Effector memory CD4-positive, alpha-beta T cell (primary cell): ENCODE data around the gene CLK4.

Experiments
- DNase-seq, 3 donors: peaks; one replicate each; pipeline ENCODE4 v3.0.0-alpha.2; 2020
- H3K27ac ChIP-seq: 2 replicates; pipeline ENCODE4 v1.7.0; 2013; ENCODE audit warnings: mild to moderate bottlenecking, low read length, moderate library complexity; ENCODE audit not compliant: insufficient read depth, poor library complexity, severe bottlenecking
- H3K27me3 ChIP-seq: replicated peaks from 2 replicates; pipeline ENCODE4 v1.7.0; 2013; ENCODE audit warnings: mild to moderate bottlenecking, low read length; ENCODE audit not compliant: insufficient read depth, control insufficient read depth, poor library complexity, severe bottlenecking
- H3K36me3 ChIP-seq: 2 replicates; pipeline ENCODE4 v1.7.0; 2013; ENCODE audit warnings: mild to moderate bottlenecking, low read length, moderate library complexity; ENCODE audit not compliant: control insufficient read depth, insufficient read depth
- H3K4me1 ChIP-seq: 2 replicates; pipeline ENCODE4 v1.7.0; 2013; ENCODE audit warnings: low read length, mild to moderate bottlenecking; ENCODE audit not compliant: control insufficient read depth, insufficient read depth, poor library complexity, severe bottlenecking
- H3K4me3 ChIP-seq: 2 replicates; pipeline ENCODE4 v1.7.0; 2013; ENCODE audit warnings: low read length, low read depth, mild to moderate bottlenecking; ENCODE audit not compliant: insufficient read depth, poor library complexity, severe bottlenecking
- H3K9me3 ChIP-seq: 2 replicates; pipeline ENCODE4 v1.7.0; 2013; ENCODE audit warnings: mild to moderate bottlenecking, low read length, moderate library complexity; ENCODE audit not compliant: control insufficient read depth

The CLK4 gene

GRCh38 chr5:178577944-178578343, 48.9 kb downstream of the CLK4 start:
- Histone ChIP-seq H3K9me3 (no peaks in the 10 kb centered on the region), H3K27me3 (peaks cover 5% of the 10 kb centered on the region), H3K4me3 (no peak overlapping the region), H3K4me1 (no peaks in the 10 kb centered on the region), H3K27ac (no peak overlapping the region), H3K36me3 (no peaks in the 10 kb centered on the region)
- no peak for DNase-seq

DNA sequence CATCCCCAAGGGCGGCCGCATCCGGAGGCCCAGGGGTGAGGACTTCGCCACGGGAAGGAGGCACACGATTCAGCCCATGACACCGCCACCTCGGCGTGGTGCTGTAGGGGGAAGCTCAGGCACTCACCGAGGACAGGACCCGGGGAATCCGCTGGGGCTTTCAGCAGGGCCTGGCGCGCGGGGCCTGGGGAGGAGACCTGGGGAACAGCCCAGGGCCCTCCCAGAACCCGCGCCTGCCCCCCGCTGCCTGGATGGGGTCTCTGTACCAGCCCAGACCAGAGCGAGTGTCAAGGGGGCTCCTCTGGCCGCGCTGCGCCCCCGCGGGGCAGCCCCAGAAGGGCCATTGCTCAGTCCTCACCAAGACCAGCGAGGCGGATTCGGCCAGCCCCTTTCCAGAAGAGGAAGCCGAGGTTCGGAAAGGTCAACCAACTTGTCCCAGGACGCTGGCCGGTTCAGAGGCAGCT, 49.4 kb downstream of the CLK4 start:
- H3K36me3 ChIP-seq, result no peaks in the 10 kb centered on the region
- no peaks in the 10 kb centered on the region for H3K4me1 ChIP-seq
- no peak for DNase-seq
- H3K9me3 ChIP-seq, result no peaks in the 10 kb centered on the region
- H3K27ac ChIP-seq, result no peak overlapping the region
- H3K27me3 ChIP-seq, result peaks cover 5% of the 10 kb centered on the region
- H3K4me3 ChIP-seq, result no peak overlapping the region

GRCh38 chr5:178576591-178577351, 50.1 kb downstream of the CLK4 start:
- no peak overlapping the region for H3K4me3 ChIP-seq

DNA sequence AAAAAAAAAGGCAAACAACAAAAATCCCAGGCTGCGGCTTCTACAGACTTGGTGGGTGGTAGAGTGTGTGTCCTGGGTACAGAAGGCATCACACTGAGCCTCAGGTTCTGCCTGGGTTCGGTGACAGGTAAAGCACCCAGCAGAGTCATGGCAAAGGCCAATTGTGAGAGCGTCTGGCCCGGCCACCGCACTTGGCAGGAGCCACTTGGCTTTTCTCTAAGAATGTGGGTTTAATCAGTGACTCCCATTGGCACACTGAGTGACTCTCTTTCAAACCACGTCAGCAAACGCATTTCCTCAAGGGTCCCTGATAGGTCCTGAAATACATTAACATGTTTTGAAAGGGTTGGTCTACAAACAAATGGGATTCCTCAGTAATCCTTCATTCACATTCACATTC, 53.6 kb downstream of the CLK4 start:
- DNase-seq, result no peak
- Histone ChIP-seq H3K4me3 (no peak overlapping the region), H3K27me3 (peaks cover 5% of the 10 kb centered on the region), H3K4me1 (no peaks in the 10 kb centered on the region), H3K9me3 (no peaks in the 10 kb centered on the region), H3K36me3 (no peaks in the 10 kb centered on the region), H3K27ac (no peak overlapping the region)

More at GRCh38 chr5:178576591-178577351, 50.1 kb downstream of the CLK4 start:
- no peaks in the 10 kb centered on the region for H3K9me3 ChIP-seq
- H3K27me3 ChIP-seq, result peaks cover 5% of the 10 kb centered on the region
- H3K36me3 ChIP-seq, result no peaks in the 10 kb centered on the region
- no peak for DNase-seq
- no peaks in the 10 kb centered on the region for H3K4me1 ChIP-seq
- no peak overlapping the region for H3K27ac ChIP-seq

GRCh38 chr5:178572617-178573016, 54.2 kb downstream of the CLK4 start:
- peaks cover 5% of the 10 kb centered on the region for H3K27me3 ChIP-seq

DNA sequence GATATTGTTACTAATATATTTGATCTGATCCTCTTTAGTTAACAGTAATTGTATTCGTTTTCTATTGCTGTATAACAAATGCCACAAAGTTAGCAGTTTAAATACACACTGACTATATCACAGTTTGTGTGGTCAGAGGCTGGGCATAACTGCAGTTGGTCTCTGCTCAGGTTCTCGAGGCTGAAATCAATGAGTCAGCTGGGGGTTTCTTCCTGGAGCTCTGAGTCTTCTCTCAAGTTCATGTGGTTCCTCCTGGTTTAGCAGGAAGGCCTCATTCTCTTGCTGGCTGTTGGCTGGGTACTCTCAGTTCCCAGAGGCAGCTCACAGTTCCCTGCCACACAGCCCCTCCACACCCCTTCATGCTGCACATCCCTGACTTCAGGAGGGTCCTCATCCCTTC, 57.4 kb downstream of the CLK4 start:
- Histone ChIP-seq H3K27ac (no peak overlapping the region), H3K4me1 (no peaks in the 10 kb centered on the region), H3K9me3 (no peaks in the 10 kb centered on the region), H3K27me3 (no peaks in the 10 kb centered on the region), H3K36me3 (no peaks in the 10 kb centered on the region), H3K4me3 (no peak overlapping the region)
- no peak for DNase-seq

More at GRCh38 chr5:178572617-178573016, 54.2 kb downstream of the CLK4 start:
- no peak for DNase-seq
- Histone ChIP-seq H3K9me3 (no peaks in the 10 kb centered on the region), H3K4me3 (no peak overlapping the region), H3K36me3 (no peaks in the 10 kb centered on the region), H3K4me1 (no peaks in the 10 kb centered on the region), H3K27ac (no peak overlapping the region)

GRCh38 chr5:178564811-178565550, 61.9 kb downstream of the CLK4 start:
- H3K9me3 ChIP-seq, result no peaks in the 10 kb centered on the region
- no peaks in the 10 kb centered on the region for H3K27me3 ChIP-seq
- H3K27ac ChIP-seq, result no peak overlapping the region
- DNase-seq, result no peak
- no peaks in the 10 kb centered on the region for H3K4me1 ChIP-seq
- no peaks in the 10 kb centered on the region for H3K36me3 ChIP-seq
- H3K4me3 ChIP-seq, result no peak overlapping the region

GRCh38 chr5:178564397-178564796, 62.5 kb downstream of the CLK4 start:
- no peak for DNase-seq
- no peaks in the 10 kb centered on the region for H3K27me3 ChIP-seq
- H3K27ac ChIP-seq, result no peak overlapping the region
- H3K9me3 ChIP-seq, result no peaks in the 10 kb centered on the region
- H3K36me3 ChIP-seq, result no peaks in the 10 kb centered on the region
- no peaks in the 10 kb centered on the region for H3K4me1 ChIP-seq
- no peak overlapping the region for H3K4me3 ChIP-seq

- no peaks in the 10 kb centered on the region for H3K4me1 ChIP-seq
- no peaks in the 10 kb centered on the region for H3K36me3 ChIP-seq
- no peak overlapping the region for H3K4me3 ChIP-seq
- H3K27me3 ChIP-seq, result no peaks in the 10 kb centered on the region
- no peak for DNase-seq
- no peak overlapping the region for H3K27ac ChIP-seq
- no peaks in the 10 kb centered on the region for H3K9me3 ChIP-seq
These were observed 63.2 kb downstream of the CLK4 start for GRCh38 chr5:178563621-178564020.

GRCh38 chr5:178561746-178562264, 65.0 kb downstream of the CLK4 start:
- H3K36me3 ChIP-seq, result no peaks in the 10 kb centered on the region
- H3K27ac ChIP-seq, result no peak overlapping the region
- no peak for DNase-seq
- H3K27me3 ChIP-seq, result no peaks in the 10 kb centered on the region
- H3K4me3 ChIP-seq, result no peak overlapping the region
- H3K4me1 ChIP-seq, result no peaks in the 10 kb centered on the region
- no peaks in the 10 kb centered on the region for H3K9me3 ChIP-seq
